ENCODE data around the gene ZFHX3.

DNA sequence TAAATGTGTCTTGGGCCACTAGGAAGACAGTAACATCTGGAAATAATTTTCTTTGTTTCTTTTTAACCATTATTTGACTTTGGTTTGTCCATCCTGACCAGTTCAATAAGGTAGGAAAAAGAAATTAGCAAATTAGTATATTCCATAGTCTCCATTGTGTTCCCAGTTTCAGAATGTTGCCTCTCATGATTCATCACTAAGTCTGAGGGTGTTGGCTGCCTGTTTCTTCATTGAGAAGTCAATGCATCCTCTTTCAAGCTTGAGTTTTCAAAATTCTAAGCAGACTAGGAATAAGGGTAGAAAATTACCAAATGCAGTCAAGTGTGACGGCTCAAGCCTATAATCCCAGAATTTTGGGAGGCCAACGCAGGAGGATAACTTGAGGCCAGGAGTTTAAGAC is 41.9 kb downstream of the ZFHX3 start:
- TF ChIP-seq, protein P1, sequence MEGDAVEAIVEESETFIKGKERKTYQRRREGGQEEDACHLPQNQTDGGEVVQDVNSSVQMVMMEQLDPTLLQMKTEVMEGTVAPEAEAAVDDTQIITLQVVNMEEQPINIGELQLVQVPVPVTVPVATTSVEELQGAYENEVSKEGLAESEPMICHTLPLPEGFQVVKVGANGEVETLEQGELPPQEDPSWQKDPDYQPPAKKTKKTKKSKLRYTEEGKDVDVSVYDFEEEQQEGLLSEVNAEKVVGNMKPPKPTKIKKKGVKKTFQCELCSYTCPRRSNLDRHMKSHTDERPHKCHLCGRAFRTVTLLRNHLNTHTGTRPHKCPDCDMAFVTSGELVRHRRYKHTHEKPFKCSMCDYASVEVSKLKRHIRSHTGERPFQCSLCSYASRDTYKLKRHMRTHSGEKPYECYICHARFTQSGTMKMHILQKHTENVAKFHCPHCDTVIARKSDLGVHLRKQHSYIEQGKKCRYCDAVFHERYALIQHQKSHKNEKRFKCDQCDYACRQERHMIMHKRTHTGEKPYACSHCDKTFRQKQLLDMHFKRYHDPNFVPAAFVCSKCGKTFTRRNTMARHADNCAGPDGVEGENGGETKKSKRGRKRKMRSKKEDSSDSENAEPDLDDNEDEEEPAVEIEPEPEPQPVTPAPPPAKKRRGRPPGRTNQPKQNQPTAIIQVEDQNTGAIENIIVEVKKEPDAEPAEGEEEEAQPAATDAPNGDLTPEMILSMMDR (optimal IDR thresholded peaks at IDR 0.05 in 1 of 3, IDR thresholded peaks at IDR 0.05 in 1 of 3, conservative IDR thresholded peaks at IDR 0.05 in 1 of 3; ENCODE audit: extremely low read depth in 1 of 3, insufficient read depth in 2 of 3, low read length in 3 of 3), result no peak
- no peak for TF ChIP-seq EZH2 (IDR thresholded peaks at IDR 0.05; ENCODE audit: low read length)
